PFSK-1 (cell line): ENCODE data around the gene DDX10.

Experiments used
- FOXP2 ChIP-seq: optimal IDR thresholded peaks from 2 replicates; pipeline ENCODE3; 2011; ENCODE audit warnings: borderline replicate concordance, control low read depth, inconsistent platforms; ENCODE audit not compliant: insufficient read depth; ENCODE audit errors: extremely low read length, extremely low read depth
- POLR2AphosphoS5 ChIP-seq: IDR thresholded peaks from 2 replicates; pipeline ENCODE4 v1.6.1; 2012; ENCODE audit warnings: low read depth, mild to moderate bottlenecking, control low read depth, low read length, moderate library complexity
- REST ChIP-seq, 2 experiments: IDR thresholded peaks; 2 replicates each; pipeline versions ENCODE4 v1.6.1 to v1.8.0; 2011 to 2012; ENCODE audit warnings: low read depth in 2 of 2, low read length in 2 of 2, control low read depth in 1 of 2, inconsistent platforms in 1 of 2, mild to moderate bottlenecking in 1 of 2, moderate library complexity in 1 of 2; ENCODE audit not compliant: insufficient read depth in 1 of 2
- SIN3A ChIP-seq: IDR thresholded peaks from 2 replicates; pipeline ENCODE4 v1.6.1; 2012; ENCODE audit warnings: mild to moderate bottlenecking, low read length, moderate library complexity, borderline replicate concordance; ENCODE audit not compliant: insufficient read depth
- TAF1 ChIP-seq: IDR thresholded peaks from 2 replicates; pipeline ENCODE4 v1.6.1; 2012; ENCODE audit warnings: low read length, control low read depth, borderline replicate concordance; ENCODE audit not compliant: insufficient read depth

DDX10 gene

GRCh38 chr11:108916290-108916689, 251.4 kb downstream of the DDX10 start:
- TF ChIP-seq TAF1 (no peak), POLR2AphosphoS5 (no peak)

GRCh38 chr11:108916935-108917334, 252.1 kb downstream of the DDX10 start:
- TF ChIP-seq TAF1 (no peak), FOXP2 (no peak), REST (IDR thresholded peaks at IDR 0.05; ENCODE audit: insufficient read depth in 1 of 2, low read depth in 2 of 2, low read length in 2 of 2) (no peak), SIN3A (no peak), POLR2AphosphoS5 (no peak)

- TF ChIP-seq FOXP2, result no peak
- TF ChIP-seq REST (IDR thresholded peaks at IDR 0.05; ENCODE audit: insufficient read depth in 1 of 2, low read depth in 2 of 2, low read length in 2 of 2), result no peak
- TF ChIP-seq TAF1, result no peak
- TF ChIP-seq POLR2AphosphoS5, result no peak
- no peak for TF ChIP-seq SIN3A
These were observed 256.3 kb downstream of the DDX10 start for GRCh38 chr11:108921211-108921610.

- TF ChIP-seq FOXP2 (no peak), POLR2AphosphoS5 (no peak), TAF1 (no peak), REST (IDR thresholded peaks at IDR 0.05; ENCODE audit: insufficient read depth in 1 of 2, low read depth in 2 of 2, low read length in 2 of 2) (no peak), SIN3A (no peak)
These were observed 257.4 kb downstream of the DDX10 start for GRCh38 chr11:108922241-108922640.

GRCh38 chr11:108923413-108923812, 258.5 kb downstream of the DDX10 start:
- no peak for TF ChIP-seq FOXP2
- TF ChIP-seq POLR2AphosphoS5, result no peak
- no peak for TF ChIP-seq SIN3A
- TF ChIP-seq REST (IDR thresholded peaks at IDR 0.05; ENCODE audit: insufficient read depth in 1 of 2, low read depth in 2 of 2, low read length in 2 of 2), result no peak
- TF ChIP-seq TAF1, result no peak
